GM23338 (cell line): Measurements from ENCODE around the gene BET1. TPM values are rescaled to one million over a fixed set of nuclear protein-coding genes. Genes with fewer than 3 reads are reported as not detected.

Source experiments
- ATAC-seq: fragments of 200-7000 bp; cut with Tn5 transposase; 3 replicates; pipeline ENCODE4 v1.9.1; 2020
- DNase-seq: peaks from one replicate; pipeline ENCODE4 v3.0.0-alpha.2; 2015; ENCODE audit warnings: low spot score
- H2AFZ ChIP-seq: fragments of 200-600 bp; sonication (generic); 2 replicates; pipeline ENCODE4 v1.8.0; 2016; ENCODE audit warnings: antibody characterized with exemption, mild to moderate bottlenecking, moderate library complexity
- H3F3A ChIP-seq: fragments of 200-600 bp; sonication (generic); replicated peaks from 2 replicates; pipeline ENCODE4 v1.8.0; 2017; ENCODE audit warnings: antibody characterized with exemption, mixed run types, low read depth
- H3K27ac ChIP-seq: fragments of 200-600 bp; sonication (generic); 2 replicates; pipeline ENCODE4 v1.6.1; 2016; ENCODE audit warnings: low read depth
- H3K27me3 ChIP-seq: fragments of 200-600 bp; sonication (generic); 2 replicates; pipeline ENCODE4 v1.8.0; 2016; ENCODE audit warnings: mild to moderate bottlenecking, mixed run types, moderate library complexity; ENCODE audit not compliant: insufficient read depth
- H3K36me3 ChIP-seq: fragments of 200-600 bp; sonication (generic); 2 replicates; pipeline ENCODE4 v1.8.0; 2016; ENCODE audit warnings: mild to moderate bottlenecking; ENCODE audit not compliant: insufficient read depth
- H3K4me1 ChIP-seq: fragments of 200-600 bp; sonication (generic); 2 replicates; pipeline ENCODE4 v1.8.0; 2016; ENCODE audit warnings: mild to moderate bottlenecking, moderate library complexity; ENCODE audit not compliant: insufficient read depth
- H3K4me2 ChIP-seq: fragments of 200-600 bp; sonication (generic); 2 replicates; pipeline ENCODE4 v1.7.1; 2017; ENCODE audit warnings: mixed run types
- H3K4me3 ChIP-seq: fragments of 200-600 bp; sonication (generic); 2 replicates; pipeline ENCODE4 v1.6.1; 2016; ENCODE audit warnings: mixed run types
- H3K79me2 ChIP-seq: fragments of 200-600 bp; sonication (generic); replicated peaks from 2 replicates; pipeline ENCODE4 v1.8.0; 2017; ENCODE audit warnings: mild to moderate bottlenecking; ENCODE audit not compliant: insufficient read depth
- H3K9me2 ChIP-seq: fragments of 200-600 bp; sonication (generic); 2 replicates; pipeline ENCODE4 v1.8.0; 2017; ENCODE audit not compliant: insufficient read depth
- H4K20me1 ChIP-seq: fragments of 200-600 bp; sonication (generic); replicated peaks from 2 replicates; pipeline ENCODE4 v1.8.0; 2017; ENCODE audit warnings: mild to moderate bottlenecking; ENCODE audit not compliant: insufficient read depth
- H3K27ac Mint-ChIP-seq: 2 replicates; pipeline ENCODE4 v1.8.0; 2020; ENCODE audit warnings: inconsistent platforms, mild to moderate bottlenecking, moderate library complexity, mixed read lengths
- H3K27me3 Mint-ChIP-seq: 3 replicates; pipeline ENCODE4 v1.8.0; 2022; ENCODE audit warnings: low read depth, mild to moderate bottlenecking, moderate library complexity, mixed read lengths, inconsistent platforms; ENCODE audit not compliant: insufficient read depth, poor library complexity
- H3K36me3 Mint-ChIP-seq: 3 replicates; pipeline ENCODE4 v1.8.0; 2021; ENCODE audit warnings: low read depth, mild to moderate bottlenecking, inconsistent platforms, moderate library complexity, mixed read lengths
- H3K4me1 Mint-ChIP-seq: 3 replicates; pipeline ENCODE4 v1.8.0; 2020; ENCODE audit warnings: mild to moderate bottlenecking, inconsistent platforms, mixed read lengths
- H3K4me3 Mint-ChIP-seq: 3 replicates; pipeline ENCODE4 v1.8.0; 2021; ENCODE audit warnings: moderate library complexity, mild to moderate bottlenecking, inconsistent platforms, mixed read lengths
- H3K9me3 Mint-ChIP-seq: 3 replicates; pipeline ENCODE4 v1.8.0; 2020; ENCODE audit warnings: moderate library complexity, mild to moderate bottlenecking, inconsistent platforms, mixed read lengths
- CREB1 ChIP-seq: fragments of 250-450 bp; sonication (Bioruptor Pico); IDR thresholded peaks from 2 replicates; pipeline ENCODE4 v1.5.0; 2020; ENCODE audit warnings: low read depth, mild to moderate bottlenecking, moderate library complexity
- CTCF ChIP-seq, 2 experiments: fragments of 200-600 bp in 1 of 2; sonication (generic) in 1 of 2; conservative IDR thresholded peaks; 2 replicates each; pipeline versions ENCODE4 v1.5.1 to v1.6.1; 2016 to 2017; ENCODE audit warnings: antibody characterized with exemption in 2 of 2, low read depth in 2 of 2, mild to moderate bottlenecking in 2 of 2, moderate library complexity in 1 of 2
- EZH2 ChIP-seq: fragments of 200-600 bp; sonication (generic); IDR thresholded peaks from one replicate; pipeline ENCODE4 v1.8.0; 2017; ENCODE audit warnings: antibody characterized with exemption, mild to moderate bottlenecking, low read depth; ENCODE audit not compliant: unreplicated experiment
- EZH2phosphoT487 ChIP-seq: fragments of 200-600 bp; sonication (generic); IDR thresholded peaks from one replicate; pipeline ENCODE4 v1.8.1; 2018; ENCODE audit warnings: antibody characterized with exemption; ENCODE audit not compliant: unreplicated experiment
- JUNB ChIP-seq: IDR thresholded peaks from one replicate; pipeline ENCODE4 v1.6.1; 2016; ENCODE audit warnings: antibody characterized with exemption; ENCODE audit not compliant: unreplicated experiment
- NANOG ChIP-seq: IDR thresholded peaks from 2 replicates; pipeline ENCODE4 v1.6.1; 2016; ENCODE audit warnings: antibody characterized with exemption, borderline replicate concordance
- POLR2AphosphoS5 ChIP-seq: IDR thresholded peaks from 2 replicates; pipeline ENCODE4 v1.6.1; 2016; ENCODE audit warnings: antibody characterized with exemption, low read depth
- REST ChIP-seq: IDR thresholded peaks from one replicate; pipeline ENCODE4 v1.6.1; 2018; ENCODE audit warnings: antibody characterized with exemption; ENCODE audit not compliant: unreplicated experiment
- STAT1 ChIP-seq: IDR thresholded peaks from one replicate; pipeline ENCODE4 v1.6.1; 2016; ENCODE audit warnings: antibody characterized with exemption; ENCODE audit not compliant: unreplicated experiment
- ZNF114 ChIP-seq: fragments of 250-450 bp; sonication (Bioruptor Pico); IDR thresholded peaks from 2 replicates; pipeline ENCODE4 v1.5.0; 2020; ENCODE audit warnings: mild to moderate bottlenecking, moderate library complexity
- ZNF331 ChIP-seq: fragments of 250-450 bp; sonication (Bioruptor Pico); IDR thresholded peaks from 2 replicates; pipeline ENCODE4 v1.5.0; 2020; ENCODE audit warnings: low read depth, mild to moderate bottlenecking, moderate library complexity
- polyA plus RNA-seq: library from polyadenylated mRNA; unstranded; fragments of >200 nt; fragmentation: Nextera tagmentation; extraction: Ambion mirVana; gene quantifications from 2 replicates; pipeline ENCODE4 v1.2.1, GENCODE V29; 2016
- total RNA-seq: library from RNA; depleted of rRNA; stranded (reverse); fragments of >200 nt; shearing (Covaris generic); gene quantifications from 2 replicates; pipeline ENCODE4 v1.2.3, GENCODE V29; 2014
- TF ChIP-seq, protein P1 (sequence below): fragments of 250-450 bp; sonication (Bioruptor Pico); IDR thresholded peaks from 2 replicates; pipeline ENCODE4 v1.5.0; 2020; ENCODE audit warnings: mild to moderate bottlenecking, moderate library complexity
- TF ChIP-seq, protein P2 (sequence below): IDR thresholded peaks from 2 replicates; pipeline ENCODE4 v1.6.1; 2016; ENCODE audit warnings: antibody characterized with exemption

BET1 gene
- total and polyA plus RNA-seq, 2 experiments from 2014 or later = 42.2 to 69.2 TPM

DNA sequence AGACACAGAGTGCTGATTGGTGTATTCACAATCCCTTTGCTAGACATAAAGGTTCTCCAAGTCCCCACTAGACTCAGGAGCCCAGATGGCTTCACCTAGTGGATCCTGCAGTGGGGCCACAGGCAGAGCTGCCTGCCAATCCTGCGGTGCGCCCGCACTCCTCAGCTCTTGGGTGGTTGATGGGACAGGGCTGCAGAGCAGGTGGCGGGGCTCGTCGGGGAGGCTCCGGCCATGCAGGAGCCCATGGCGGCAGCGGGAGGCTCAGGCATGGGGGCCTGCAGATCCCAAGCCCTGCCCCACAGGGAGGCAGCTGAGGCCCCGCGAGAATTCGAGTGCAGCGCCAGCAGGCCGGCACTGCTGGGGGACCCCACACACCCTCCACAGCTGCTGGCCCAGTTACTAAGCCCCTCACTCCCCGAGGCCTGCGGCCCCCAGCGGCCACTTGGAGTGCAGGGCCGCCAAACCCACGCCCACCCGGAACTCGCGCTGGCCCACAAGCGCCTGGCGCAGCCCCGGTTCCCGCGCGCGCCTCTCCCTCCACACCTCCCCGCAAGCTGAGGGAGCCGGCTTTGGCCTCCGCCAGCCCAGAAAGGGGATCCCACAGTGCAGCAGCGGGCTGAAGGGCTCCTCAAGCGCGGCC lies 7.7 kb upstream of the BET1 start:
- Histone ChIP-seq H3F3A (no peaks in the 10 kb centered on the region), H3K27ac (no peak overlapping the region), H3K9me2 (no peaks in the 10 kb centered on the region), H3K4me3 (no peak overlapping the region), H3K36me3 (no peaks in the 10 kb centered on the region), H3K4me2 (no peak overlapping the region), H3K79me2 (no peaks in the 10 kb centered on the region), H4K20me1 (no peaks in the 10 kb centered on the region), H3K27me3 (no peaks in the 10 kb centered on the region), H2AFZ (peak overlapping the region; percentile 70), H3K4me1 (no peaks in the 10 kb centered on the region)
- Mint-ChIP-seq H3K27me3 (no peaks in the 10 kb centered on the region), H3K36me3 (no peaks in the 10 kb centered on the region), H3K27ac (no peak overlapping the region), H3K4me1 (no peaks in the 10 kb centered on the region; the same call in 2 of the 3 replicates), H3K9me3 (no peaks in the 10 kb centered on the region), H3K4me3 (no peak overlapping the region)
- TF ChIP-seq EZH2phosphoT487 (no peak), ZNF331 (no peak), JUNB (no peak), EZH2 (no peak), STAT1 (no peak), NANOG (no peak), ZNF114 (CRISPR knock-in tag) (no peak), CREB1 (CRISPR knock-in tag) (no peak), CTCF (conservative IDR thresholded peaks at IDR 0.05; ENCODE audit: low read depth in 2 of 2) (no peak), POLR2AphosphoS5 (no peak), REST (no peak)
- TF ChIP-seq, protein P1, sequence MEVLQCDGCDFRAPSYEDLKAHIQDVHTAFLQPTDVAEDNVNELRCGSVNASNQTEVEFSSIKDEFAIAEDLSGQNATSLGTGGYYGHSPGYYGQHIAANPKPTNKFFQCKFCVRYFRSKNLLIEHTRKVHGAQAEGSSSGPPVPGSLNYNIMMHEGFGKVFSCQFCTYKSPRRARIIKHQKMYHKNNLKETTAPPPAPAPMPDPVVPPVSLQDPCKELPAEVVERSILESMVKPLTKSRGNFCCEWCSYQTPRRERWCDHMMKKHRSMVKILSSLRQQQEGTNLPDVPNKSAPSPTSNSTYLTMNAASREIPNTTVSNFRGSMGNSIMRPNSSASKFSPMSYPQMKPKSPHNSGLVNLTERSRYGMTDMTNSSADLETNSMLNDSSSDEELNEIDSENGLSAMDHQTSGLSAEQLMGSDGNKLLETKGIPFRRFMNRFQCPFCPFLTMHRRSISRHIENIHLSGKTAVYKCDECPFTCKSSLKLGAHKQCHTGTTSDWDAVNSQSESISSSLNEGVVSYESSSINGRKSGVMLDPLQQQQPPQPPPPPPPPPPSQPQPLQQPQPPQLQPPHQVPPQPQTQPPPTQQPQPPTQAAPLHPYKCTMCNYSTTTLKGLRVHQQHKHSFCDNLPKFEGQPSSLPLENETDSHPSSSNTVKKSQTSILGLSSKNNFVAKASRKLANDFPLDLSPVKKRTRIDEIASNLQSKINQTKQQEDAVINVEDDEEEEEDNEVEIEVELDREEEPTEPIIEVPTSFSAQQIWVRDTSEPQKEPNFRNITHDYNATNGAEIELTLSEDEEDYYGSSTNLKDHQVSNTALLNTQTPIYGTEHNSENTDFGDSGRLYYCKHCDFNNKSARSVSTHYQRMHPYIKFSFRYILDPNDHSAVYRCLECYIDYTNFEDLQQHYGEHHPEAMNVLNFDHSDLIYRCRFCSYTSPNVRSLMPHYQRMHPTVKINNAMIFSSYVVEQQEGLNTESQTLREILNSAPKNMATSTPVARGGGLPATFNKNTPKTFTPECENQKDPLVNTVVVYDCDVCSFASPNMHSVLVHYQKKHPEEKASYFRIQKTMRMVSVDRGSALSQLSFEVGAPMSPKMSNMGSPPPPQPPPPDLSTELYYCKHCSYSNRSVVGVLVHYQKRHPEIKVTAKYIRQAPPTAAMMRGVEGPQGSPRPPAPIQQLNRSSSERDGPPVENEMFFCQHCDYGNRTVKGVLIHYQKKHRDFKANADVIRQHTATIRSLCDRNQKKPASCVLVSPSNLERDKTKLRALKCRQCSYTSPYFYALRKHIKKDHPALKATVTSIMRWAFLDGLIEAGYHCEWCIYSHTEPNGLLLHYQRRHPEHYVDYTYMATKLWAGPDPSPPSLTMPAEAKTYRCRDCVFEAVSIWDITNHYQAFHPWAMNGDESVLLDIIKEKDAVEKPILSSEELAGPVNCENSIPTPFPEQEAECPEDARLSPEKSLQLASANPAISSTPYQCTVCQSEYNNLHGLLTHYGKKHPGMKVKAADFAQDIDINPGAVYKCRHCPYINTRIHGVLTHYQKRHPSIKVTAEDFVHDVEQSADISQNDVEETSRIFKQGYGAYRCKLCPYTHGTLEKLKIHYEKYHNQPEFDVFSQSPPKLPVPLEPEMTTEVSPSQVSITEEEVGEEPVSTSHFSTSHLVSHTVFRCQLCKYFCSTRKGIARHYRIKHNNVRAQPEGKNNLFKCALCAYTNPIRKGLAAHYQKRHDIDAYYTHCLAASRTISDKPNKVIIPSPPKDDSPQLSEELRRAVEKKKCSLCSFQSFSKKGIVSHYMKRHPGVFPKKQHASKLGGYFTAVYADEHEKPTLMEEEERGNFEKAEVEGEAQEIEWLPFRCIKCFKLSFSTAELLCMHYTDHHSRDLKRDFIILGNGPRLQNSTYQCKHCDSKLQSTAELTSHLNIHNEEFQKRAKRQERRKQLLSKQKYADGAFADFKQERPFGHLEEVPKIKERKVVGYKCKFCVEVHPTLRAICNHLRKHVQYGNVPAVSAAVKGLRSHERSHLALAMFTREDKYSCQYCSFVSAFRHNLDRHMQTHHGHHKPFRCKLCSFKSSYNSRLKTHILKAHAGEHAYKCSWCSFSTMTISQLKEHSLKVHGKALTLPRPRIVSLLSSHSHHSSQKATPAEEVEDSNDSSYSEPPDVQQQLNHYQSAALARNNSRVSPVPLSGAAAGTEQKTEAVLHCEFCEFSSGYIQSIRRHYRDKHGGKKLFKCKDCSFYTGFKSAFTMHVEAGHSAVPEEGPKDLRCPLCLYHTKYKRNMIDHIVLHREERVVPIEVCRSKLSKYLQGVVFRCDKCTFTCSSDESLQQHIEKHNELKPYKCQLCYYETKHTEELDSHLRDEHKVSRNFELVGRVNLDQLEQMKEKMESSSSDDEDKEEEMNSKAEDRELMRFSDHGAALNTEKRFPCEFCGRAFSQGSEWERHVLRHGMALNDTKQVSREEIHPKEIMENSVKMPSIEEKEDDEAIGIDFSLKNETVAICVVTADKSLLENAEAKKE (CRISPR knock-in tag) = no peak
- TF ChIP-seq, protein P2, sequence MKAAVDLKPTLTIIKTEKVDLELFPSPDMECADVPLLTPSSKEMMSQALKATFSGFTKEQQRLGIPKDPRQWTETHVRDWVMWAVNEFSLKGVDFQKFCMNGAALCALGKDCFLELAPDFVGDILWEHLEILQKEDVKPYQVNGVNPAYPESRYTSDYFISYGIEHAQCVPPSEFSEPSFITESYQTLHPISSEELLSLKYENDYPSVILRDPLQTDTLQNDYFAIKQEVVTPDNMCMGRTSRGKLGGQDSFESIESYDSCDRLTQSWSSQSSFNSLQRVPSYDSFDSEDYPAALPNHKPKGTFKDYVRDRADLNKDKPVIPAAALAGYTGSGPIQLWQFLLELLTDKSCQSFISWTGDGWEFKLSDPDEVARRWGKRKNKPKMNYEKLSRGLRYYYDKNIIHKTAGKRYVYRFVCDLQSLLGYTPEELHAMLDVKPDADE = no peak
- DNase-seq = no peak
- ATAC-seq = peak; percentile 34; the same call in 1 of the 3 replicates
